Natural killer cell (primary cell): Measurements from ENCODE around the gene PEDS1. TPM values are rescaled to one million over a fixed set of nuclear protein-coding genes. Genes with fewer than 3 reads are reported as not detected.

ENCODE experiments used
- ATAC-seq, 3 donors: fragments of 150-1000 bp in 2 of 3; fragments of 200-7000 bp in 1 of 3; cut with Tn5 transposase; 1 replicate in 1 of 3; 2 replicates in 2 of 3; pipeline ENCODE4 v1.10.0; 2021; ENCODE audit warnings: mild to moderate bottlenecking in 2 of 3, moderate library complexity in 2 of 3
- DNase-seq, 2 donors: peaks; one replicate each; pipeline versions ENCODE4 v3.0.0 to v3.0.0-alpha.2; 2013 to 2021; ENCODE audit warnings: mixed read lengths in 1 of 2
- H3K27ac ChIP-seq: one replicate; pipeline ENCODE4 v1.5.1; 2013; ENCODE audit warnings: mild to moderate bottlenecking, low read length
- H3K27me3 ChIP-seq: one replicate; pipeline ENCODE4 v1.6.1; 2013; ENCODE audit warnings: low read length; ENCODE audit not compliant: control insufficient read depth, insufficient read depth
- H3K36me3 ChIP-seq: one replicate; pipeline ENCODE4 v1.6.1; 2013; ENCODE audit warnings: low read length; ENCODE audit not compliant: control insufficient read depth, insufficient read depth
- H3K4me1 ChIP-seq: one replicate; pipeline ENCODE4 v1.6.1; 2013; ENCODE audit warnings: low read length; ENCODE audit not compliant: control insufficient read depth, insufficient read depth
- H3K4me3 ChIP-seq: one replicate; pipeline ENCODE4 v1.5.1; 2013; ENCODE audit warnings: low read length
- H3K9me3 ChIP-seq: one replicate; pipeline ENCODE4 v1.6.1; 2013; ENCODE audit warnings: low read length; ENCODE audit not compliant: control insufficient read depth, insufficient read depth
- H3K27ac Mint-ChIP-seq, 2 donors: one replicate each; pipeline ENCODE4 v1.8.0; 2022; ENCODE audit warnings: mild to moderate bottlenecking in 2 of 2, mixed read lengths in 2 of 2, moderate library complexity in 1 of 2
- H3K27me3 Mint-ChIP-seq, 2 donors: one replicate each; pipeline ENCODE4 v1.8.0; 2022; ENCODE audit warnings: low read depth in 2 of 2, mixed read lengths in 2 of 2
- H3K36me3 Mint-ChIP-seq: one replicate; pipeline ENCODE4 v1.8.0; 2022; ENCODE audit warnings: mixed read lengths
- H3K4me1 Mint-ChIP-seq, 2 donors: one replicate each; pipeline ENCODE4 v1.8.0; 2022; ENCODE audit warnings: mixed read lengths in 2 of 2
- H3K4me3 Mint-ChIP-seq: one replicate; pipeline ENCODE4 v1.8.0; 2022; ENCODE audit warnings: mild to moderate bottlenecking, moderate library complexity, mixed read lengths
- H3K9me3 Mint-ChIP-seq, 2 donors: one replicate each; pipeline ENCODE4 v1.8.0; 2022; ENCODE audit warnings: mixed read lengths in 2 of 2
- CTCF ChIP-seq: fragments of 200-600 bp; IDR thresholded peaks from one replicate; pipeline ENCODE4 v1.8.0; 2022; ENCODE audit warnings: antibody characterized with exemption
- WGBS: methylation state at CpG from one replicate; pipeline ENCODE4 v1.1.7; 2013; ENCODE audit warnings: missing lambda C conversion rate; ENCODE audit not compliant: insufficient coverage; 5-methylcytosine and 5-hydroxymethylcytosine counted together
- intact Hi-C: fragments of 100-400 bp; cut with micrococcal nuclease; formaldehyde crosslinking; loops from one replicate; pipeline ENCODE4 v1.14.2; 2022
- total RNA-seq, 4 donors: library from RNA; stranded (reverse); fragments of 120-200 nt in 1 of 4; gene quantifications; one replicate each; pipeline versions ENCODE4 v1.2.3 to v1.2.4, GENCODE V29; 2013 to 2022

The PEDS1 gene
- total RNA-seq, 3 donors from 2014 or later (not counting 1 experiment from before 2014, with no cell fraction given), result 27.4 to 32.8 (median 31.5) TPM

DNA sequence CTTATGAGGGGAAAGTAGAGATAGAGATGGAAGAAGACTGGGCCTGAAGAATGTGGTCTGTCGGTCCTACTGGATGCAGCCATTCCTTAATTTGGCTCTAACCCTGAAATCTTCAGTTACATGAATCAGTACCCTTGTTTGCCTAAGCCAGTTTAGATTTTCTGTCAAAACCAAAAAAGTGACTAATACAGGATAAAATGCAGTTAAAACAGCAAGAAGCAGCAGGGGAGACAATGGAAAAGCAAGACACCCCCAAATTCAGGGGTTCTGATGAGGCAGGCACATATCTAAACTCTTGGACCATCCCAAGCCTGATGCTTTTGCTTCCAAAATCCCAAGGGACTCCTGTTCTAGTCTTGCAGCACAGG lies 23.2 kb downstream of the PEDS1 start:
- ATAC-seq (no peak), DNase-seq (no peak)
- Histone ChIP-seq H3K9me3 (no peaks in the 10 kb centered on the region), H3K27ac (no peak overlapping the region), H3K27me3 (no peaks in the 10 kb centered on the region), H3K4me1 (no peaks in the 10 kb centered on the region), H3K4me3 (no peak overlapping the region), H3K36me3 (peaks cover 50% of the 10 kb centered on the region)
- TF ChIP-seq CTCF, result no peak
- WGBS, result 100% methylated on average over 1 of the region's 1 CpG
- H3K36me3 Mint-ChIP-seq, result no peaks in the 10 kb centered on the region
- H3K27ac Mint-ChIP-seq, result no peak overlapping the region
- no peaks in the 10 kb centered on the region for H3K27me3 Mint-ChIP-seq
- peaks cover 0 to 11% of the 10 kb centered on the region in 2 donors for H3K4me1 Mint-ChIP-seq
- no peak overlapping the region for H3K4me3 Mint-ChIP-seq
- intact Hi-C loops, result no loop called here
- H3K9me3 Mint-ChIP-seq, result no peaks in the 10 kb centered on the region

GRCh38 chr20:50129662-50130355 lies 23.7 kb downstream of the PEDS1 start:
- no peaks in the 10 kb centered on the region for H3K27me3 Mint-ChIP-seq
- no peak for TF ChIP-seq CTCF
- no peak overlapping the region for H3K27ac ChIP-seq
- H3K4me3 Mint-ChIP-seq, result no peak overlapping the region
- no peaks in the 10 kb centered on the region for H3K9me3 ChIP-seq
- H3K4me3 ChIP-seq, result no peak overlapping the region
- H3K27ac Mint-ChIP-seq, result no peak overlapping the region
- no peaks in the 10 kb centered on the region for H3K27me3 ChIP-seq
- intact Hi-C loops, result no loop called here
- H3K9me3 Mint-ChIP-seq, result no peaks in the 10 kb centered on the region
- WGBS, result 98% methylated on average over 13 of the region's 13 CpGs
- peaks cover 52% of the 10 kb centered on the region for H3K36me3 ChIP-seq
- H3K4me1 ChIP-seq, result no peaks in the 10 kb centered on the region
- H3K4me1 Mint-ChIP-seq, result peaks cover 0 to 11% of the 10 kb centered on the region in 2 donors
- no peaks in the 10 kb centered on the region for H3K36me3 Mint-ChIP-seq
- ATAC-seq (no peak), DNase-seq (no peak)

- H3K4me1 ChIP-seq, result no peaks in the 10 kb centered on the region
- H3K27ac ChIP-seq, result no peak overlapping the region
- no peak overlapping the region for H3K4me3 Mint-ChIP-seq
- H3K36me3 Mint-ChIP-seq, result peaks cover 5% of the 10 kb centered on the region
- no peaks in the 10 kb centered on the region for H3K9me3 ChIP-seq
- TF ChIP-seq CTCF, result no peak
- DNase-seq (no peak), ATAC-seq (no peak)
- no peak overlapping the region for H3K4me3 ChIP-seq
- intact Hi-C loops, result no loop called here
- peaks cover 0 to 11% of the 10 kb centered on the region in 2 donors for H3K4me1 Mint-ChIP-seq
- H3K9me3 Mint-ChIP-seq, result no peaks in the 10 kb centered on the region
- H3K36me3 ChIP-seq, result peaks cover 61% of the 10 kb centered on the region
- no peak overlapping the region for H3K27ac Mint-ChIP-seq
- 96% methylated on average over 8 of the region's 8 CpGs for WGBS
- H3K27me3 Mint-ChIP-seq, result no peaks in the 10 kb centered on the region
- no peaks in the 10 kb centered on the region for H3K27me3 ChIP-seq
These were observed 25.0 kb downstream of the PEDS1 start for GRCh38 chr20:50128520-50128905.
